NCI-H1105 treated with DMSO at 0.1 percent for 48 hours (cell line): ENCODE measurements around the gene IGFL4.

Experiments used
- DNase-seq: peaks from one replicate; lab custom pipeline; 2025; lab: John Stamatoyannopoulos, UW

The IGFL4 gene

DNA sequence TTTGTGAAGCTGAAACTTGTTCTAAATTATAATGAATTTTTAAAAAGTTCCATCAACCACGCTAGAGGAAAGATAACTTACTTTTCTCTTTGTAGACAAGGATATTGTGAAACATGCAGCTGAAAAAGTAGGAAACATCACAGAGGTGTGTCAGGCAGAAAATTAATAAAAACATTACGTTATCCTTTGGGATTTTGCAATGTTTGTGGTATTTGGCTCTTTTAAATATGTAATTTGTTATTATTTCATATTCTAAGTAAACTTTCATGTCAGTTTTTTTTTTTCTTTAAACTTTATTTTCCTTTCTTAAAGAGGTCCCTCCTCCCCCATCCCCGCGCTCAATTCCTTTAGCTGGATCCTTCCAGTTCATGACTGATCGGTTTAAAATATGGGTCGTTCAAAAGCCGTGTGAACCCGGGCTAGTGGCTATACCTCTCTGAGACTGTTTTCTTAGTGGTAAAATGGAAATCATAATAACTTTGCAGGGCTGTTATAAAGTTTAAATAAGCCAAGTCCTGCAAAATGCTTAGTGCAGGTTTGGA lies 46.3 kb downstream of the IGFL4 start:
- DNase-seq, result no peak

DNA sequence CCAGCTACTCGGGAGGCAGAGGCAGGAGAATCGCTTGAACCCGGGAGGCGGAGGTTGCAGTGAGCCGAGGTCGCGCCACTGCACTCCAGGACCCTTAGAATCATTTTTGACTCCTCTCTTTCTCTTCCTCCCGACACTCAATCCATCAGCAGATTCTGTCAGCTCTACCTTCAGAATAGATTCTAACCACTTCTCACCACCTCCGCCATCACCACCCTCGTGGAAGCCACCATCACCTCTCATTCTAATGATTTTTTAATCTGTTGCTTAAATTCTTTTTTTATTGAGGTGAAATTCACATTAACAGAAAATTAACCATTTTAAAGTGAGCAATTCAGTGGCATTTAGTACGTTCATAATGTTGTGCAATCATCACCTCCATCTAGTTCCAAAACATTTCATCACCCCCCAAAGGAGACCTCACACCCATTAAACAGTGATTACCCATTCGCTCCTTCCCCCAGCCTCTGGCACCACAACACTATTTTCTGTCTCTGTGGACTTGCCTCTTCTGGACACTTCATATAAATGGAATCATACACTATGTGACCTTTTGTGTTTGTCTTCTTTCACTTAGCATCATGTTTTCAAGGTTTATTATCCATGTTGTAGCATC lies 50.6 kb downstream of the IGFL4 start:
- DNase-seq, result no peak
